H1 (cell line): ENCODE data around the gene ZFHX2. TPM values are rescaled to one million over a fixed set of nuclear protein-coding genes. Genes with fewer than 3 reads are reported as not detected.

ENCODE experiments used
- CTCF ChIA-PET: fragments of 300-600 bp; sonication (Branson Sonifier 250); formaldehyde crosslinking; loops from one replicate; lab custom pipeline; 2021; ENCODE audit not compliant: partially characterized antibody; lab: Charles Lee
- POLR2A ChIA-PET: fragments of 300-600 bp; sonication (Branson Sonifier 250); formaldehyde crosslinking; loops from one replicate; lab custom pipeline; 2021; ENCODE audit warnings: inconsistent platforms; ENCODE audit not compliant: partially characterized antibody; lab: Charles Lee
- DNase-seq, 2 experiments: peaks; one replicate each; pipeline versions ENCODE4 v3.0.0 to v3.0.0-alpha.2; 2010 to 2022; ENCODE audit warnings: low spot score in 2 of 2, low read depth in 1 of 2, mixed read lengths in 1 of 2
- FAIRE-seq: peaks from 2 replicates; lab custom pipeline; 2011; peaks lifted over from hg19 to GRCh38; lab: Jason Lieb, UNC
- H2AFZ ChIP-seq: 2 replicates; pipeline ENCODE4 v1.8.1; 2012; ENCODE audit warnings: low read length, inconsistent platforms
- H2AK5ac ChIP-seq: 2 replicates; pipeline ENCODE4 v1.6.1; 2013; ENCODE audit warnings: low read depth, low read length
- H2BK120ac ChIP-seq: replicated peaks from 2 replicates; pipeline ENCODE3; 2013; ENCODE audit warnings: low read depth, low read length, inconsistent platforms
- H2BK12ac ChIP-seq: 2 replicates; pipeline ENCODE4 v1.6.1; 2013; ENCODE audit warnings: low read depth, low read length
- H2BK15ac ChIP-seq: 2 replicates; pipeline ENCODE4 v1.6.1; 2013; ENCODE audit warnings: low read length
- H2BK20ac ChIP-seq: 2 replicates; pipeline ENCODE4 v1.6.1; 2013; ENCODE audit warnings: low read length
- H2BK5ac ChIP-seq: 2 replicates; pipeline ENCODE4 v1.6.1; 2013; ENCODE audit warnings: low read depth, low read length
- H3K14ac ChIP-seq: 2 replicates; pipeline ENCODE4 v1.6.1; 2013; ENCODE audit warnings: inconsistent platforms; ENCODE audit not compliant: insufficient read length
- H3K18ac ChIP-seq: 2 replicates; pipeline ENCODE4 v1.6.1; 2013; ENCODE audit warnings: low read length; ENCODE audit errors: extremely low read depth
- H3K23ac ChIP-seq: 2 replicates; pipeline ENCODE4 v1.6.1; 2013; ENCODE audit warnings: inconsistent platforms; ENCODE audit not compliant: insufficient read length
- H3K23me2 ChIP-seq: 2 replicates; pipeline ENCODE4 v1.6.1; 2013; ENCODE audit warnings: low read depth, low read length
- H3K27ac ChIP-seq: 2 replicates; pipeline ENCODE4 v1.6.1; 2011; ENCODE audit warnings: low read depth, low read length, inconsistent platforms
- H3K27me3 ChIP-seq, 4 experiments: replicated peaks in 1 of 4; 1 replicate in 1 of 4; 2 replicates in 3 of 4; pipeline versions ENCODE4 v1.6.1 to v1.8.1; 2011 to 2013; ENCODE audit warnings: low read length in 3 of 4, mild to moderate bottlenecking in 3 of 4, inconsistent platforms in 2 of 4, mixed read lengths in 2 of 4, moderate library complexity in 1 of 4; ENCODE audit not compliant: control insufficient read depth in 3 of 4, insufficient read depth in 3 of 4; ENCODE audit errors: extremely low read depth in 1 of 4
- H3K36me3 ChIP-seq, 4 experiments: 2 replicates each; pipeline versions ENCODE4 v1.6.1 to v1.8.1; 2011 to 2013; ENCODE audit warnings: mild to moderate bottlenecking in 4 of 4, low read length in 3 of 4, moderate library complexity in 2 of 4, control low read depth in 1 of 4, inconsistent platforms in 1 of 4; ENCODE audit not compliant: insufficient read depth in 4 of 4, control insufficient read depth in 2 of 4
- H3K4ac ChIP-seq: replicated peaks from 2 replicates; pipeline ENCODE3; 2013; ENCODE audit warnings: low read length, low read depth, mixed read lengths, inconsistent platforms; ENCODE audit not compliant: insufficient read length
- H3K4me1 ChIP-seq, 4 experiments: replicated peaks in 1 of 4; 1 replicate in 1 of 4; 2 replicates in 3 of 4; pipeline versions ENCODE4 v1.6.1 to v1.8.1; 2011 to 2013; ENCODE audit warnings: low read length in 3 of 4, inconsistent platforms in 2 of 4, mixed read lengths in 1 of 4; ENCODE audit not compliant: insufficient read depth in 4 of 4, control insufficient read depth in 3 of 4
- H3K4me2 ChIP-seq, 2 experiments: 2 replicates each; pipeline versions ENCODE4 v1.6.1 to v1.8.1; 2011 to 2013; ENCODE audit warnings: low read depth in 2 of 2, low read length in 2 of 2, control low read depth in 1 of 2, inconsistent platforms in 1 of 2, mild to moderate bottlenecking in 1 of 2; ENCODE audit not compliant: insufficient read depth in 1 of 2
- H3K4me3 ChIP-seq, 4 experiments: fragments of 200-600, 300-600 bp in 1 of 4; sonication (generic), shearing (Covaris generic), sonication (Bioruptor Twin) in 1 of 4; 2 replicates each; pipeline versions ENCODE4 v1.5.1 to v1.8.1; 2011 to 2016; ENCODE audit warnings: low read length in 4 of 4, low read depth in 3 of 4, control low read depth in 2 of 4, inconsistent platforms in 2 of 4, mild to moderate bottlenecking in 2 of 4, mixed read lengths in 1 of 4, moderate library complexity in 1 of 4; ENCODE audit not compliant: insufficient read depth in 2 of 4; ENCODE audit errors: extremely low read depth in 1 of 4
- H3K56ac ChIP-seq: replicated peaks from 2 replicates; pipeline ENCODE3; 2013; ENCODE audit warnings: low read depth, mild to moderate bottlenecking, mixed read lengths, low read length, inconsistent platforms; ENCODE audit not compliant: insufficient read length
- H3K79me1 ChIP-seq: 2 replicates; pipeline ENCODE4 v1.6.1; 2013; ENCODE audit warnings: low read depth, low read length, control low read depth
- H3K79me2 ChIP-seq, 2 experiments: 2 replicates each; pipeline versions ENCODE4 v1.6.1 to v1.8.1; 2012 to 2013; ENCODE audit warnings: low read length in 2 of 2, mild to moderate bottlenecking in 2 of 2, inconsistent platforms in 1 of 2; ENCODE audit not compliant: insufficient read depth in 2 of 2, control insufficient read depth in 1 of 2
- H3K9ac ChIP-seq, 4 experiments: replicated peaks in 1 of 4; 1 replicate in 1 of 4; 2 replicates in 3 of 4; pipeline versions ENCODE4 v1.6.1 to v1.8.1; 2011 to 2013; ENCODE audit warnings: low read depth in 3 of 4, low read length in 3 of 4, control low read depth in 2 of 4, mild to moderate bottlenecking in 2 of 4, moderate library complexity in 2 of 4, inconsistent platforms in 1 of 4; ENCODE audit errors: extremely low read depth in 1 of 4
- H3K9me3 ChIP-seq, 2 experiments: 2 replicates each; pipeline versions ENCODE4 v1.6.1 to v1.8.1; 2012 to 2013; ENCODE audit warnings: mild to moderate bottlenecking in 2 of 2, moderate library complexity in 2 of 2, control low read depth in 1 of 2, inconsistent platforms in 1 of 2, low read depth in 1 of 2, low read length in 1 of 2, mixed read lengths in 1 of 2; ENCODE audit not compliant: insufficient read depth in 2 of 2
- H4K20me1 ChIP-seq, 2 experiments: replicated peaks in 1 of 2; 2 replicates each; pipeline versions ENCODE3 to v1.8.1; 2011 to 2013; ENCODE audit warnings: inconsistent platforms in 2 of 2, low read length in 2 of 2, mild to moderate bottlenecking in 1 of 2; ENCODE audit not compliant: insufficient read depth in 2 of 2, control insufficient read depth in 1 of 2
- H4K5ac ChIP-seq: 2 replicates; pipeline ENCODE4 v1.6.1; 2013; ENCODE audit warnings: low read length, low read depth, mixed read lengths, inconsistent platforms; ENCODE audit not compliant: insufficient read length
- H4K8ac ChIP-seq: 2 replicates; pipeline ENCODE4 v1.8.0; 2013; ENCODE audit warnings: mild to moderate bottlenecking, moderate library complexity, low read length, inconsistent platforms; ENCODE audit not compliant: insufficient read depth; ENCODE audit errors: extremely low read depth
- H4K91ac ChIP-seq: replicated peaks from 2 replicates; pipeline ENCODE3; 2013; ENCODE audit warnings: low read length, mixed read lengths, inconsistent platforms; ENCODE audit not compliant: insufficient read length
- ATF2 ChIP-seq: IDR thresholded peaks from 2 replicates; pipeline ENCODE4 v1.6.1; 2012; ENCODE audit warnings: low read length, inconsistent platforms
- BACH1 ChIP-seq: IDR thresholded peaks from 2 replicates; pipeline ENCODE4 v1.6.1; 2012; ENCODE audit warnings: low read length, improper control_type of control experiment
- CBX8 ChIP-seq: fragments of 300-800, 300-1000 bp; sonication (generic); IDR thresholded peaks from 2 replicates; pipeline ENCODE4 v1.7.1; 2016; ENCODE audit warnings: low read depth, low read length, borderline replicate concordance
- GABPA ChIP-seq: IDR thresholded peaks from 2 replicates; pipeline ENCODE4 v1.6.1; 2011; ENCODE audit warnings: mild to moderate bottlenecking, low read length, moderate library complexity, borderline replicate concordance; ENCODE audit not compliant: insufficient read depth
- GTF2F1 ChIP-seq: IDR thresholded peaks from 2 replicates; pipeline ENCODE4 v1.6.1; 2012; ENCODE audit warnings: low read depth, low read length, improper control_type of control experiment, borderline replicate concordance
- JUND ChIP-seq: IDR thresholded peaks from 2 replicates; pipeline ENCODE4 v1.6.1; 2011; ENCODE audit warnings: mild to moderate bottlenecking, improper control_type of control experiment, low read length
- POLR2A ChIP-seq, 2 experiments: IDR thresholded peaks; 1 replicate in 1 of 2; 2 replicates in 1 of 2; pipeline ENCODE4 v1.6.1; 2011; ENCODE audit warnings: low read depth in 2 of 2, low read length in 2 of 2, mild to moderate bottlenecking in 2 of 2; ENCODE audit errors: control extremely low read depth in 1 of 2
- POLR2AphosphoS5 ChIP-seq: IDR thresholded peaks from 2 replicates; pipeline ENCODE4 v1.6.1; 2011; ENCODE audit warnings: low read depth, low read length
- POU5F1 ChIP-seq: IDR thresholded peaks from 2 replicates; pipeline ENCODE4 v1.6.1; 2011; ENCODE audit warnings: low read depth, mild to moderate bottlenecking, low read length, moderate library complexity
- SP1 ChIP-seq: IDR thresholded peaks from 2 replicates; pipeline ENCODE4 v1.6.1; 2011; ENCODE audit warnings: low read depth, low read length
- SUZ12 ChIP-seq: fragments of 200-600 bp; sonication (generic); IDR thresholded peaks from 2 replicates; pipeline ENCODE4 v1.6.1; 2012; ENCODE audit warnings: mild to moderate bottlenecking, inconsistent platforms, low read length, moderate library complexity, mixed read lengths
- TAF1 ChIP-seq: IDR thresholded peaks from 2 replicates; pipeline ENCODE4 v1.6.1; 2011; ENCODE audit warnings: mild to moderate bottlenecking, low read depth, low read length
- TEAD4 ChIP-seq: IDR thresholded peaks from 2 replicates; pipeline ENCODE4 v1.6.1; 2012; ENCODE audit warnings: low read depth, low read length, inconsistent platforms, mixed read lengths
- WGBS, 2 experiments: shearing (Covaris generic) in 1 of 2; methylation state at CpG; one replicate each; pipeline versions ENCODE4 v1.1.6 to v1.1.7; 2013 to 2015; ENCODE audit warnings: low lambda C conversion rate in 2 of 2, mixed read lengths in 2 of 2, inconsistent platforms in 1 of 2, low coverage in 1 of 2, missing lambda C conversion rate in 1 of 2; ENCODE audit not compliant: insufficient replicate concordance in 2 of 2, insufficient coverage in 1 of 2, insufficient read length in 1 of 2; ENCODE audit errors: extremely low coverage in 1 of 2, missing lambda C conversion rate in 1 of 2; 5-methylcytosine and 5-hydroxymethylcytosine counted together
- polyA plus RNA-seq, 7 experiments: library from polyadenylated mRNA; depleted of rRNA in 3 of 7; stranded (reverse) in 5 of 7; unstranded in 2 of 7; fragments of >200 nt in 5 of 7; fragments of 200-250 nt in 2 of 7; gene quantifications; 1 replicate in 5 of 7; 2 replicates in 1 of 7; 4 replicates in 1 of 7; pipeline versions ENCODE4 v1.2.1 to v1.2.3, GENCODE V29; 2011 to 2013; ENCODE audit warnings: missing spikeins in 2 of 7, mixed read lengths in 2 of 7
- total RNA-seq: library from RNA; stranded (reverse); fragmentation: NEBNext Ultra II Directional; extraction: Animal tissue kit (Norgen Biotek cat#: 25700); gene quantifications from 2 replicates; pipeline ENCODE4 v1.2.1, GENCODE V29; 2021

The ZFHX2 gene
- total and polyA plus RNA-seq, 2 of the 8 experiments (the other 6 are each of a cell fraction or from before 2014, with no cell fraction given): 2.7 to 27.0 TPM

- H3K36me3 ChIP-seq: no peaks in the 10 kb centered on the region; a peak in 1 of 8 replicates
- CTCF ChIA-PET: interaction anchor here (0.8 to 6.9 kb wide), 11 partner anchors 11 to 200 kb away, joined by 3 to 79 read pairs (median 5); no protein-coding TSS in a partner anchor
- peak; percentile 76 for TF ChIP-seq TEAD4
- 0 out of 2 replicates have a peak, but pooled peaks have one; percentile 24 for TF ChIP-seq POLR2AphosphoS5
- no peak for TF ChIP-seq BACH1
- TF ChIP-seq GABPA: no peak
- TF ChIP-seq SUZ12: no peak
- TF ChIP-seq ATF2: no peak
- TF ChIP-seq POLR2A (IDR thresholded peaks at IDR 0.05; ENCODE audit: control extremely low read depth in 1 of 2, low read depth in 2 of 2, low read length in 2 of 2): 0 out of 3 replicates have a peak, but pooled peaks of 1 of the 2 experiments have one; percentile 39
- no peak for TF ChIP-seq GTF2F1
- TF ChIP-seq POU5F1: no peak
- 0 out of 2 replicates have a peak, but pooled peaks have one; percentile 41 for TF ChIP-seq TAF1
- no peak for TF ChIP-seq JUND
- peak; percentile 76 for TF ChIP-seq SP1
- no peak for TF ChIP-seq CBX8
These were observed 57.3 kb downstream of the ZFHX2 start for GRCh38 chr14:23494223-23494622.

More at GRCh38 chr14:23494223-23494622, 57.3 kb downstream of the ZFHX2 start:
- FAIRE-seq (peak; percentile 93), DNase-seq (peak in 1 of 2 experiments; percentile 58)
- Histone ChIP-seq H3K4me3 (peak overlapping the region in 2 of 4 experiments; percentile 2 to 30; a peak in 3 of 8 replicates), H2AFZ (no peak overlapping the region), H3K79me2 (no peaks in the 10 kb centered on the region), H4K5ac (no peak overlapping the region), H3K23me2 (no peaks in the 10 kb centered on the region), H3K56ac (no peak overlapping the region), H2BK12ac (no peak overlapping the region), H3K79me1 (no peaks in the 10 kb centered on the region), H3K9ac (no peak overlapping the region; a peak in 1 of 7 replicates), H3K4ac (no peak overlapping the region), H3K27me3 (no peaks in the 10 kb centered on the region), H4K20me1 (no peaks in the 10 kb centered on the region), H4K8ac (no peak overlapping the region), H3K4me1 (peaks cover 7 to 12% (median 8%) of the 10 kb centered on the region in 4 experiments), H3K23ac (no peak overlapping the region), H3K9me3 (no peaks in the 10 kb centered on the region), H3K4me2 (peak overlapping the region; percentile 19 to 45), H2BK20ac (no peak overlapping the region; the same call in 1 of the 2 replicates), H2BK120ac (no peak overlapping the region), H2AK5ac (no peak overlapping the region), H3K18ac (no peak overlapping the region), H3K14ac (no peak overlapping the region), H3K27ac (no peak overlapping the region; the same call in 1 of the 2 replicates), H2BK15ac (no peak overlapping the region), H4K91ac (no peak overlapping the region), H2BK5ac (no peak overlapping the region)
- POLR2A ChIA-PET: interaction anchor here (0.8 to 5.0 kb wide), 15 partner anchors 10 to 73 kb away, joined by 3 to 38 read pairs (median 5); partner anchors contain the start of gene AP1G2
- WGBS, 2 experiments: 34% methylated on average over 2 of the region's 2 CpGs; no CpG with 5 or more reads in 1 of the 2 experiments
